Measurements from ENCODE around the gene PLCE1. TPM values are rescaled to one million over a fixed set of nuclear protein-coding genes. Genes with fewer than 3 reads are reported as not detected.
A peak's percentile ranks its signal among the peaks of the same experiment; 100 is the strongest.

The PLCE1 gene
- total RNA-seq, 1 experiment from 2014 or later = 0.13 TPM

DNA sequence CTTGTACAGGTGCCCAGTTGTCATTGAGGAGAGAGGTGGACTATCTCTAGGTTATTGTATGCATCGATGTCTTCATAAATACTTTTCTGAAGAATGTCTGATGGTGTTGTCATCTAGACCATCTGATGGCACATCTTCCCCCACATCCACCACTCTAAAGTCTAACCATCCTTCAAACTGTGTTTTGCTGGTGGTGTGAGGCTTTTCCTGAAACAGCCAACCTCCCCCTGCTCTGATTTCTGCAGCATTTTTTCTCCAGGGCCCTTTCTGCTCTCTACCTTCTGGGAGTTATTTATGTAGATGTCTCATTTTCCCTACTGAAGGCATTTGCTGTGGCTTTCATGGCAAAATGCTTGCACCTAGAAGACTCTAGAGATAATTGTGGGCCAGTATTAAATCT is 1.5 kb downstream of the PLCE1 start:
- Histone ChIP-seq H3K4me2 (ENCODE audit: insufficient read depth, insufficient read length, low read length) (no peak overlapping the region), H3K27me3 (ENCODE audit: insufficient read depth, low read length) (peaks cover 41% of the 10 kb centered on the region), H2BK120ac (ENCODE audit: low read depth, low read length, poor library complexity, severe bottlenecking) (no peak overlapping the region), H4K91ac (ENCODE audit: insufficient read length, low read depth, low read length) (no peak overlapping the region), H3K9ac (ENCODE audit: extremely low read depth, insufficient read length, low read length) (no peak overlapping the region), H4K20me1 (ENCODE audit: control insufficient read depth, insufficient read depth, insufficient read length) (no peaks in the 10 kb centered on the region), H2AFZ (ENCODE audit: low read length) (no peak overlapping the region), H3K9me3 (ENCODE audit: control insufficient read depth, low read depth, low read length) (no peaks in the 10 kb centered on the region), H3K18ac (ENCODE audit: insufficient read length, low read depth, low read length) (no peak overlapping the region), H2BK12ac (ENCODE audit: insufficient read length, low read depth, low read length) (no peak overlapping the region), H4K8ac (replicated peaks; ENCODE audit: insufficient read length, low read depth, low read length) (no peak overlapping the region), H3K79me1 (ENCODE audit: insufficient read depth, low read depth, low read length, poor library complexity, severe bottlenecking) (no peaks in the 10 kb centered on the region), H3K23me2 (ENCODE audit: insufficient read length, low read depth, low read length, poor library complexity, severe bottlenecking) (peaks cover 6% of the 10 kb centered on the region), H2BK15ac (ENCODE audit: low read depth, low read length) (no peak overlapping the region), H3K4ac (ENCODE audit: low read depth, low read length) (no peak overlapping the region), H3K56ac (ENCODE audit: insufficient read length, low read depth, low read length) (no peak overlapping the region), H3K79me2 (ENCODE audit: insufficient read depth, low read length) (no peaks in the 10 kb centered on the region), H2BK5ac (ENCODE audit: insufficient read length, low read length) (no peak overlapping the region), H3K4me1 (ENCODE audit: insufficient read depth, low read length) (0 out of 2 replicates have a peak, but pooled peaks cover 2% of the 10 kb centered on the region), H3T11ph (ENCODE audit: low read length) (no peak overlapping the region), H3K27ac (ENCODE audit: insufficient read length, low read depth, low read length) (no peak overlapping the region), H2AK5ac (ENCODE audit: insufficient read length, low read length) (no peak overlapping the region), H4K5ac (ENCODE audit: insufficient read length, low read depth, low read length) (no peak overlapping the region), H3K14ac (ENCODE audit: insufficient read depth, low read length) (no peak overlapping the region), H3K23ac (ENCODE audit: insufficient read length, low read depth, low read length) (no peak overlapping the region), H2BK20ac (ENCODE audit: low read depth, low read length, poor library complexity, severe bottlenecking) (no peak overlapping the region)
- peaks cover 90% of the 10 kb centered on the region for H3K27me3 Mint-ChIP-seq (ENCODE audit: low read depth)
- H3K27ac Mint-ChIP-seq = no peak overlapping the region
- peak overlapping the region in 1 of 2 experiments; percentile 75; a peak in 2 of 5 replicates for H3K4me3 Mint-ChIP-seq
- WGBS (ENCODE audit: extremely low coverage, insufficient read length, low lambda C conversion rate) = no CpG with 5 or more reads among the region's 1 CpG
- TF ChIP-seq, protein P1, sequence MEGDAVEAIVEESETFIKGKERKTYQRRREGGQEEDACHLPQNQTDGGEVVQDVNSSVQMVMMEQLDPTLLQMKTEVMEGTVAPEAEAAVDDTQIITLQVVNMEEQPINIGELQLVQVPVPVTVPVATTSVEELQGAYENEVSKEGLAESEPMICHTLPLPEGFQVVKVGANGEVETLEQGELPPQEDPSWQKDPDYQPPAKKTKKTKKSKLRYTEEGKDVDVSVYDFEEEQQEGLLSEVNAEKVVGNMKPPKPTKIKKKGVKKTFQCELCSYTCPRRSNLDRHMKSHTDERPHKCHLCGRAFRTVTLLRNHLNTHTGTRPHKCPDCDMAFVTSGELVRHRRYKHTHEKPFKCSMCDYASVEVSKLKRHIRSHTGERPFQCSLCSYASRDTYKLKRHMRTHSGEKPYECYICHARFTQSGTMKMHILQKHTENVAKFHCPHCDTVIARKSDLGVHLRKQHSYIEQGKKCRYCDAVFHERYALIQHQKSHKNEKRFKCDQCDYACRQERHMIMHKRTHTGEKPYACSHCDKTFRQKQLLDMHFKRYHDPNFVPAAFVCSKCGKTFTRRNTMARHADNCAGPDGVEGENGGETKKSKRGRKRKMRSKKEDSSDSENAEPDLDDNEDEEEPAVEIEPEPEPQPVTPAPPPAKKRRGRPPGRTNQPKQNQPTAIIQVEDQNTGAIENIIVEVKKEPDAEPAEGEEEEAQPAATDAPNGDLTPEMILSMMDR (conservative IDR thresholded peaks at IDR 0.05) = no peak
- no peak for DNase-seq
- H3K9me3 Mint-ChIP-seq = no peaks in the 10 kb centered on the region; a peak in 2 of 5 replicates
- H3K4me1 Mint-ChIP-seq = peaks cover 20 to 27% of the 10 kb centered on the region in 2 experiments
- H3K36me3 Mint-ChIP-seq (ENCODE audit: insufficient read depth in 1 of 3, low read depth in 3 of 3) = no peaks in the 10 kb centered on the region

Data from H9 (cell line).